Thyroid gland (tissue), 4 donors: Measurements from ENCODE around the gene CTSF.

Experiments used
- CTCF ChIP-seq, 6 experiments: fragments of 200-600 bp in 3 of 6; fragments of 450-650 bp in 3 of 6; sonication (generic) in 3 of 6; IDR thresholded peaks; one replicate each; pipeline ENCODE4 v1.5.1; 2016 to 2019; ENCODE audit warnings: antibody characterized with exemption in 6 of 6, mild to moderate bottlenecking in 2 of 6, inconsistent platforms in 1 of 6, moderate library complexity in 1 of 6
- POLR2A ChIP-seq, 2 donors: fragments of 450-650 bp; IDR thresholded peaks; one replicate each; pipeline ENCODE4 v1.6.1; 2017; ENCODE audit warnings: antibody characterized with exemption in 2 of 2, mild to moderate bottlenecking in 2 of 2, moderate library complexity in 1 of 2

GRCh38 chr11:66570079-66570849, 1.9 kb upstream of the CTSF start:
- TF ChIP-seq CTCF (IDR thresholded peaks at IDR 0.05) (no peak), POLR2A (IDR thresholded peaks at IDR 0.05) (no peak)
